K562 (cell line): ENCODE results near the gene NR4A2. TPM values are rescaled to one million over a fixed set of nuclear protein-coding genes. Genes with fewer than 3 reads are reported as not detected.

Source experiments
- DLX4 ChIP-seq: fragments of 250-450 bp; sonication (Bioruptor Pico); IDR thresholded peaks from 2 replicates; pipeline ENCODE4 v1.6.1; 2021; ENCODE audit warnings: mild to moderate bottlenecking
- ELF2 ChIP-seq: fragments of 250-450 bp; sonication (Bioruptor Pico); IDR thresholded peaks from 2 replicates; pipeline ENCODE4 v1.5.0; 2021; ENCODE audit warnings: mild to moderate bottlenecking
- GATAD2B ChIP-seq: fragments of 450-650 bp; IDR thresholded peaks from 2 replicates; pipeline ENCODE4 v1.6.1; 2017; ENCODE audit warnings: mild to moderate bottlenecking, borderline replicate concordance
- JUN ChIP-seq, 2 experiments: sonication (generic) in 1 of 2; formaldehyde crosslinking in 1 of 2; IDR thresholded peaks; 2 replicates each; pipeline versions ENCODE4 v1.6.1 to v1.8.0; 2012 to 2022; ENCODE audit warnings: borderline replicate concordance in 2 of 2, mild to moderate bottlenecking in 2 of 2, improper control_type of control experiment in 1 of 2, low read depth in 1 of 2, low read length in 1 of 2, missing genetic modification reagents in 1 of 2
- PHF8 ChIP-seq: fragments of 200-600 bp; sonication (generic); IDR thresholded peaks from 2 replicates; pipeline ENCODE4 v1.6.1; 2012; ENCODE audit warnings: mixed run types, mild to moderate bottlenecking, inconsistent platforms, low read length, moderate library complexity, borderline replicate concordance
- POLR2A ChIP-seq: fragments of 450-650 bp; conservative IDR thresholded peaks from 2 replicates; pipeline ENCODE4 v1.6.1; 2016
- PURB ChIP-seq: sonication (generic); formaldehyde crosslinking; IDR thresholded peaks from 2 replicates; pipeline ENCODE4 v1.9.0; 2021; ENCODE audit warnings: low read depth, mild to moderate bottlenecking, missing genetic modification reagents
- RAD21 ChIP-seq, 2 experiments: fragments of 250-450 bp in 1 of 2; fragments of 450-650 bp in 1 of 2; sonication (Bioruptor Pico) in 1 of 2; formaldehyde crosslinking in 1 of 2; IDR thresholded peaks in 1 of 2; conservative IDR thresholded peaks in 1 of 2; 2 replicates each; pipeline versions ENCODE4 v1.4.0 to v1.8.0; 2020 to 2022; ENCODE audit warnings: mild to moderate bottlenecking in 2 of 2, moderate library complexity in 1 of 2
- RB1 ChIP-seq: fragments of 450-650 bp; IDR thresholded peaks from 2 replicates; pipeline ENCODE4 v1.6.1; 2017; ENCODE audit warnings: low read depth, mild to moderate bottlenecking
- SAFB ChIP-seq: fragments of 200-400 bp; formaldehyde crosslinking; IDR thresholded peaks from 2 replicates; pipeline ENCODE4 v1.6.1; 2017; ENCODE audit warnings: low read depth, low read length, borderline replicate concordance
- SMARCA4 ChIP-seq: fragments of 450-650 bp; IDR thresholded peaks from 2 replicates; pipeline ENCODE4 v1.6.1; 2016
- SRF ChIP-seq, 2 experiments: fragments of 250-450, 450-650 bp in 1 of 2; sonication (Bioruptor Pico) in 1 of 2; sonication (generic) in 1 of 2; formaldehyde crosslinking; IDR thresholded peaks; 2 replicates each; pipeline versions ENCODE4 v1.5.0 to v1.5.1; 2020 to 2022; ENCODE audit warnings: mild to moderate bottlenecking in 1 of 2, missing genetic modification reagents in 1 of 2
- TBL1XR1 ChIP-seq, 2 experiments: IDR thresholded peaks; 2 replicates each; pipeline ENCODE4 v1.6.1; 2012; ENCODE audit warnings: improper control_type of control experiment in 2 of 2, low read length in 2 of 2, mild to moderate bottlenecking in 1 of 2
- THAP12 ChIP-seq: fragments of 250-450 bp; sonication (Bioruptor Pico); IDR thresholded peaks from 2 replicates; pipeline ENCODE4 v1.9.0; 2021; ENCODE audit warnings: mild to moderate bottlenecking, inconsistent platforms
- UBTF ChIP-seq, 2 experiments: IDR thresholded peaks; 2 replicates each; pipeline ENCODE4 v1.6.1; 2012; ENCODE audit warnings: improper control_type of control experiment in 2 of 2, low read depth in 2 of 2, low read length in 2 of 2, borderline replicate concordance in 1 of 2
- XRCC5 ChIP-seq: fragments of 200-400 bp; formaldehyde crosslinking; IDR thresholded peaks from 2 replicates; pipeline ENCODE4 v1.6.1; 2017; ENCODE audit warnings: low read depth, mild to moderate bottlenecking, low read length
- YY1 ChIP-seq, 3 experiments: IDR thresholded peaks; 2 replicates each; pipeline ENCODE4 v1.6.1; 2011; ENCODE audit warnings: low read length in 2 of 3, mild to moderate bottlenecking in 2 of 3, moderate library complexity in 2 of 3, borderline replicate concordance in 1 of 3, control low read depth in 1 of 3, low read depth in 1 of 3; ENCODE audit not compliant: insufficient read depth in 3 of 3, insufficient replicate concordance in 2 of 3, control insufficient read depth in 1 of 3, insufficient read length in 1 of 3; ENCODE audit errors: extremely low read depth in 1 of 3
- ZNF512 ChIP-seq: IDR thresholded peaks from 2 replicates; pipeline ENCODE4 v1.6.1; 2016; ENCODE audit warnings: missing genetic modification characterization, missing compliant biosample characterization
- polyA plus RNA-seq, 8 experiments: library from polyadenylated mRNA; depleted of rRNA in 4 of 8; stranded (reverse) in 5 of 8; unstranded in 3 of 8; fragments of >200 nt; fragmentation: Nextera tagmentation in 2 of 8; fragmentation: Illumina TruSeq in 1 of 8; extraction: Ambion mirVana in 2 of 8; extraction: Trizol in 1 of 8; gene quantifications; 2 replicates each; pipeline versions ENCODE4 v1.2.1 to v1.2.3, GENCODE V29; 2011 to 2014; ENCODE audit warnings: inconsistent platforms in 1 of 8, missing spikeins in 1 of 8
- total RNA-seq, 7 experiments: library from RNA; depleted of rRNA in 6 of 7; stranded (reverse); fragments of >200 nt in 6 of 7; fragmentation: Illumina TruSeq in 2 of 7; extraction: Trizol in 2 of 7; gene quantifications; 2 replicates each; pipeline versions ENCODE4 v1.2.1 to v1.2.3, GENCODE V29; 2011 to 2021; ENCODE audit warnings: low replicate concordance in 1 of 7

Gene NR4A2
- total and polyA plus RNA-seq, 9 of the 15 experiments (the other 6 are each of a cell fraction or from before 2014, with no cell fraction given): 0.94 to 5.1 (median 1.3) TPM

GRCh38 chr2:156342254-156343095, 10.0 kb upstream of the NR4A2 start (continued):
- TF ChIP-seq ZNF512 (no peak), PHF8 (peak; percentile 36; the same call in 1 of the 2 replicates), THAP12 (CRISPR knock-in tag) (peak; percentile 74; the same call in 1 of the 2 replicates), PURB (CRISPR knock-in tag) (no peak), YY1 (IDR thresholded peaks at IDR 0.05; ENCODE audit: borderline replicate concordance in 1 of 3, control insufficient read depth in 1 of 3, extremely low read depth in 1 of 3, insufficient read depth in 3 of 3, insufficient read length in 1 of 3, insufficient replicate concordance in 2 of 3, low read depth in 1 of 3, low read length in 2 of 3) (peak in 2 of 3 experiments; percentile 68 to 69), RAD21 (CRISPR knock-in tag; conservative IDR thresholded peaks at IDR 0.05 in 1 of 2, IDR thresholded peaks at IDR 0.05 in 1 of 2) (peak in 1 of 2 experiments; percentile 34; a peak in 1 of 4 replicates), POLR2A (peak; percentile 57), RB1 (peak; percentile 87; the same call in 1 of the 2 replicates), UBTF (IDR thresholded peaks at IDR 0.05; ENCODE audit: borderline replicate concordance in 1 of 2, low read depth in 2 of 2, low read length in 2 of 2) (peak; percentile 90 to 96), GATAD2B (peak; percentile 72), JUN (IDR thresholded peaks at IDR 0.05; ENCODE audit: borderline replicate concordance, low read depth, low read length) (0 out of 2 replicates have a peak, but pooled peaks have one; percentile 13), JUN (CRISPR knock-in tag; IDR thresholded peaks at IDR 0.05; ENCODE audit: borderline replicate concordance) (no peak), TBL1XR1 (IDR thresholded peaks at IDR 0.05; ENCODE audit: low read length in 2 of 2) (peak; percentile 52; a peak in 2 of 4 replicates), SAFB (peak; percentile 96), SRF (CRISPR knock-in tag; IDR thresholded peaks at IDR 0.05) (peak in 1 of 2 experiments; percentile 61; a peak in 1 of 4 replicates), ELF2 (CRISPR knock-in tag) (0 out of 2 replicates have a peak, but pooled peaks have one; percentile 14), DLX4 (peak; percentile 51; the same call in 1 of the 2 replicates), SMARCA4 (no peak), XRCC5 (peak; percentile 24; the same call in 1 of the 2 replicates)
